GM12875 (cell line): ENCODE results near the gene HSPA13.
"Not testable (repeated sequence)": the region's sequence is repeated elsewhere in the genome, so short reads cannot be mapped to it uniquely, and the experiment has no call there.

Experiments
- H3K4me3 ChIP-seq: one replicate; pipeline ENCODE4 v1.5.1; 2011; ENCODE audit warnings: low read depth, low read length, control low read depth
- CTCF ChIP-seq: IDR thresholded peaks from 2 replicates; pipeline ENCODE4 v1.5.1; 2011; ENCODE audit warnings: low read depth, mild to moderate bottlenecking, control low read depth, inconsistent platforms, low read length, moderate library complexity, borderline replicate concordance; ENCODE audit not compliant: insufficient read depth

The HSPA13 gene

GRCh38 chr21:14361958-14362357, 21.0 kb downstream of the HSPA13 start:
- TF ChIP-seq CTCF: no peak
- H3K4me3 ChIP-seq: no peak overlapping the region

DNA sequence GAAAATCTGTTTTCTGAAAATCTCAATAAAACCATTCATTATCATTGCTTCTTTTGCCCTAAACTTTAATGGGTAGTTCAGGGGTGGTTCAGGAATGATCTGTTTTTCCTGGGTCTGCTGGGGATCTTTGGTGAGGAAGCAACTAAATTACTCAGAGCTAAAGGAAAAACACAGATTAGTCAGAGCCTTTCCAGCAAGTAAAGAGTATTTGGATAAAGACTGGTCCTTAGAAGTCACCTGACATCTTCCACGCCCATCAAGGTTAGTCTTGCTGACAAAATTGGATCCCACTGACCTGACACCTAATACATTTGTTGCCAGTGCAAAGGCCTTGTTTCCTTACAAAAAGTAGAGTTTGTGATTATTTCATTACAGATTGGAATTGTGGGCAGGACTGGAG, 24.2 kb downstream of the HSPA13 start:
- no peak overlapping the region for H3K4me3 ChIP-seq
- no peak for TF ChIP-seq CTCF

DNA sequence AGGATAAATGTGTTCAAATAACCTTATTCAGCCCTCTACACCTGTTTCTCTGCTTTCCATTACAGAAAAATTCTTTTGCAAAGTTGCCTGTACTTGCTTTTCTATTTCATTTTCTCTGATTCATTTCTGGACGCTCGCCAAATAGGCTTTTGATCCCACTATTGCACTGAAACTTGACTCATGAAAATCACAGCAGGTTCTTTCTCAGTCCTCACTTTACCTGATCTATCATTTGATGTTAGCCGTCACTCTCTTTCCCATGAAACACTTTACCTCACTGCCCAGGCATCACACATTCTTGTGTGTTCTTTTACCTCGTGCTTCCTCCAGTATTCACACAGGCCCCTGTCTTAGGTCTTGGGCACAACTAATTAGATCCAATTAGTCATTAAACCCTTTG, 26.2 kb downstream of the HSPA13 start:
- TF ChIP-seq CTCF: no peak
- H3K4me3 ChIP-seq: no peak overlapping the region

GRCh38 chr21:14354515-14354914, 28.4 kb downstream of the HSPA13 start:
- H3K4me3 ChIP-seq: no peak overlapping the region
- TF ChIP-seq CTCF: no peak

DNA sequence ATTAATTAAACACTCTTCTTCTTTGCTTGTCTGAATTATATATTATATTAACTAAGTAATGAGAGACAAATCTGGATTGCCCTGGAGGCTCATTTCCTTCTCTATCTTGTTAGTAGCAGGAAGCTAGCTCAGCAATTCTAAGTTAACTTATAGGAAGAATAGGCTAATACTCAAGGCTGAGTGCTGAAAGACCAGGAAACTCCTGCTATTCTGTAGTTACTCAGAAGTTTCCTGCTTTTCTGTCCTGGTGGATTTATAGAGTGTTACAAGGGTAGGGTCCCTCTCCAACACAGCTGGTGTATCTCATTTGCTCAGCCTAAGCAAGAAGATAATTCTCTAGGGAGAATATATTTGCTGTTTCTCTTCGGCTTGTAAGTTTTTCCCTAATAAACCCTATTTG, 29.2 kb downstream of the HSPA13 start:
- no peak for TF ChIP-seq CTCF
- H3K4me3 ChIP-seq: no peak overlapping the region

GRCh38 chr21:14353231-14353630, 29.7 kb downstream of the HSPA13 start:
- no peak for TF ChIP-seq CTCF
- H3K4me3 ChIP-seq: no peak overlapping the region

DNA sequence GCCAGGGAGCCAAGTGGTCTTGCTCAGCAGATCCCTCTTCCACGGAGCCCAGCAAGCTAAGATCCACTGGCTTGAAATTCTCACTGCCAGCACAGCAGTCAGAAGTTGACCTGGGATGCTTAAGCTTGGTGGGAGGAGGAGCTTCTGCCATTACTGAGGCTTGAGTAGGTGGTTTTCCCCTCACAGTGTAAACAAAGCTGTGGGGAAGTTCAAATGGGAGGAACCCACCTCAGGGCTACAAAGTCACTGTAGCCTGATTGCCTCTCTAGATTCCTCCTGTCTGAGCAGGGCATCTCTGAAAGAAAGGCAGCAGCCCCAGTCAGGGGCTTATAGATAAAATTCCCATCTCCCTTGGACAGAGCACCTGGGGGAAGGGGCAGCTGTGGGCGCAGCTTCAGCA, 55.6 kb downstream of the HSPA13 start:
- not testable (repeated sequence) for H3K4me3 ChIP-seq

GRCh38 chr21:14325595-14325994, 57.4 kb downstream of the HSPA13 start:
- TF ChIP-seq CTCF: no peak
- no peak overlapping the region for H3K4me3 ChIP-seq
